ENCODE measurements around the gene SLC31A2.

- TF ChIP-seq CTCF (IDR thresholded peaks at IDR 0.05), result no peak
- no peak for TF ChIP-seq POLR2A (IDR thresholded peaks at IDR 0.05)
These were observed 55.1 kb downstream of the SLC31A2 start for GRCh38 chr9:113205861-113206260.

Measured in gastroesophageal sphincter (tissue), 3 donors.